Suprapubic skin (tissue), 4 donors: Measurements from ENCODE around the gene EYS. TPM values are rescaled to one million over a fixed set of nuclear protein-coding genes. Genes with fewer than 3 reads are reported as not detected.

Experiments
- DNase-seq, 2 donors: peaks; one replicate each; pipeline ENCODE4 v3.0.0-alpha.2; 2019; ENCODE audit warnings: low spot score in 2 of 2
- H3K27ac ChIP-seq: fragments of 200-600 bp; sonication (generic); one replicate; pipeline ENCODE4 v1.5.1; 2019
- H3K27me3 ChIP-seq: fragments of 200-600 bp; sonication (generic); one replicate; pipeline ENCODE4 v1.5.1; 2019
- H3K36me3 ChIP-seq: fragments of 200-600 bp; sonication (generic); one replicate; pipeline ENCODE4 v1.5.1; 2019
- H3K4me1 ChIP-seq: fragments of 200-600 bp; sonication (generic); one replicate; pipeline ENCODE4 v1.5.1; 2019
- H3K4me3 ChIP-seq: fragments of 200-600 bp; sonication (generic); one replicate; pipeline ENCODE4 v1.5.1; 2019; ENCODE audit warnings: mild to moderate bottlenecking
- H3K9me3 ChIP-seq: fragments of 200-600 bp; sonication (generic); one replicate; pipeline ENCODE4 v1.5.1; 2019
- EP300 ChIP-seq: sonication (generic); formaldehyde crosslinking; IDR thresholded peaks from one replicate; pipeline ENCODE4 v1.6.1; 2017; ENCODE audit warnings: antibody characterized with exemption
- POLR2A ChIP-seq, 2 donors: fragments of 450-650 bp; IDR thresholded peaks; one replicate each; pipeline ENCODE4 v1.6.1; 2017; ENCODE audit warnings: antibody characterized with exemption in 2 of 2, mild to moderate bottlenecking in 2 of 2, moderate library complexity in 2 of 2
- POLR2AphosphoS5 ChIP-seq, 3 donors: sonication (generic); formaldehyde crosslinking; IDR thresholded peaks; one replicate each; pipeline ENCODE4 v1.6.1; 2017; ENCODE audit warnings: antibody characterized with exemption in 3 of 3
- WGBS: methylation state at CpG from one replicate; pipeline ENCODE4 v1.1.5; 2018; 5-methylcytosine and 5-hydroxymethylcytosine counted together
- total RNA-seq, 4 donors: library from RNA; depleted of rRNA; stranded (reverse); fragments of >200 nt; gene quantifications; one replicate each; pipeline ENCODE4 v1.1.0, GENCODE V29; 2016
- TF ChIP-seq, protein P1 (sequence below), 2 donors: fragments of 200-600 bp in 1 of 2; fragments of 450-650 bp in 1 of 2; sonication (generic) in 1 of 2; IDR thresholded peaks; one replicate each; pipeline ENCODE4 v1.5.1; 2016 to 2019; ENCODE audit warnings: antibody characterized with exemption in 2 of 2, mild to moderate bottlenecking in 1 of 2, moderate library complexity in 1 of 2

Gene EYS
- total RNA-seq, 4 donors from 2014 or later, result not detected

- Histone ChIP-seq H3K9me3 (no peaks in the 10 kb centered on the region), H3K4me3 (no peak overlapping the region), H3K36me3 (no peaks in the 10 kb centered on the region), H3K27me3 (no peaks in the 10 kb centered on the region), H3K27ac (no peak overlapping the region), H3K4me1 (no peaks in the 10 kb centered on the region)
- 26% methylated on average over 4 of the region's 4 CpGs for WGBS
- TF ChIP-seq POLR2A (IDR thresholded peaks at IDR 0.05) (no peak), EP300 (no peak), POLR2AphosphoS5 (IDR thresholded peaks at IDR 0.05) (no peak)
- TF ChIP-seq, protein P1, sequence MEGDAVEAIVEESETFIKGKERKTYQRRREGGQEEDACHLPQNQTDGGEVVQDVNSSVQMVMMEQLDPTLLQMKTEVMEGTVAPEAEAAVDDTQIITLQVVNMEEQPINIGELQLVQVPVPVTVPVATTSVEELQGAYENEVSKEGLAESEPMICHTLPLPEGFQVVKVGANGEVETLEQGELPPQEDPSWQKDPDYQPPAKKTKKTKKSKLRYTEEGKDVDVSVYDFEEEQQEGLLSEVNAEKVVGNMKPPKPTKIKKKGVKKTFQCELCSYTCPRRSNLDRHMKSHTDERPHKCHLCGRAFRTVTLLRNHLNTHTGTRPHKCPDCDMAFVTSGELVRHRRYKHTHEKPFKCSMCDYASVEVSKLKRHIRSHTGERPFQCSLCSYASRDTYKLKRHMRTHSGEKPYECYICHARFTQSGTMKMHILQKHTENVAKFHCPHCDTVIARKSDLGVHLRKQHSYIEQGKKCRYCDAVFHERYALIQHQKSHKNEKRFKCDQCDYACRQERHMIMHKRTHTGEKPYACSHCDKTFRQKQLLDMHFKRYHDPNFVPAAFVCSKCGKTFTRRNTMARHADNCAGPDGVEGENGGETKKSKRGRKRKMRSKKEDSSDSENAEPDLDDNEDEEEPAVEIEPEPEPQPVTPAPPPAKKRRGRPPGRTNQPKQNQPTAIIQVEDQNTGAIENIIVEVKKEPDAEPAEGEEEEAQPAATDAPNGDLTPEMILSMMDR (IDR thresholded peaks at IDR 0.05), result no peak
- DNase-seq, result no peak
Observed at GRCh38 chr6:64774881-64775280, 932.1 kb downstream of the EYS start.

DNA sequence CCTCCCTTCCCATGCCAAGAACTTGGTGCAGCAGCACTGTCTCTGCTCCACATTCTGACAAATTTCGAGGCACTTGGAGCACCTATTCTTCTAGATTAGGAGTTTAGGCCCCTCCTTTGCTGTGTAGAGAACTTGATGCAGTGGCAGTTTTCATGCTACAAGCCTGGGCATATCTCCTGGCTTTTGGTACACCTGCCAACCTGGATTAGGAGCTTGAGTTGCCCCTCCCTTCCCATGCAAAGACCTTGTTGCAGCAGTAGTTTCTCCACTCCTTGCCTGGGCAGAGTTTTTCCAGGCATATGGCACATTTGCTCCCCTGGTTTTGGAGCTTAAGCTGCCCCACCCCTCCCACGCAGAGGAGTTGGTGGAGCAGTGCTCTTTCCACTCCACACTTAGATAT is 956.1 kb downstream of the EYS start:
- no peak for DNase-seq
- no peaks in the 10 kb centered on the region for H3K36me3 ChIP-seq
- no peaks in the 10 kb centered on the region for H3K9me3 ChIP-seq
- no peaks in the 10 kb centered on the region for H3K27me3 ChIP-seq
- H3K4me3 ChIP-seq, result no peak overlapping the region
- H3K27ac ChIP-seq, result no peak overlapping the region
- TF ChIP-seq POLR2A (IDR thresholded peaks at IDR 0.05) (no peak), POLR2AphosphoS5 (IDR thresholded peaks at IDR 0.05) (no peak), EP300 (no peak)
- TF ChIP-seq, protein P1 (IDR thresholded peaks at IDR 0.05), result no peak
- 21% methylated on average over 2 of the region's 2 CpGs for WGBS
- H3K4me1 ChIP-seq, result no peaks in the 10 kb centered on the region

- 93% methylated on average over 1 of the region's 1 CpG for WGBS
- Histone ChIP-seq H3K4me1 (no peaks in the 10 kb centered on the region), H3K4me3 (no peak overlapping the region), H3K36me3 (no peaks in the 10 kb centered on the region), H3K27me3 (no peaks in the 10 kb centered on the region), H3K27ac (no peak overlapping the region), H3K9me3 (peaks cover 5% of the 10 kb centered on the region)
- TF ChIP-seq, protein P1 (IDR thresholded peaks at IDR 0.05), result no peak
- no peak for TF ChIP-seq POLR2AphosphoS5 (IDR thresholded peaks at IDR 0.05)
- no peak for TF ChIP-seq POLR2A (IDR thresholded peaks at IDR 0.05)
- TF ChIP-seq EP300, result no peak
- no peak for DNase-seq
Observed at GRCh38 chr6:64737418-64737817, 969.6 kb downstream of the EYS start.

- 72% methylated on average over 4 of the region's 4 CpGs for WGBS
- H3K4me1 ChIP-seq, result no peaks in the 10 kb centered on the region
- peaks cover 5% of the 10 kb centered on the region for H3K9me3 ChIP-seq
- no peaks in the 10 kb centered on the region for H3K27me3 ChIP-seq
- TF ChIP-seq POLR2AphosphoS5 (IDR thresholded peaks at IDR 0.05), result no peak
- no peak for TF ChIP-seq POLR2A (IDR thresholded peaks at IDR 0.05)
- TF ChIP-seq, protein P1 (IDR thresholded peaks at IDR 0.05), result no peak
- H3K4me3 ChIP-seq, result no peak overlapping the region
- DNase-seq, result no peak
- H3K36me3 ChIP-seq, result no peaks in the 10 kb centered on the region
- no peak overlapping the region for H3K27ac ChIP-seq
Observed at GRCh38 chr6:64736421-64736950, 970.5 kb downstream of the EYS start.

- no peak for DNase-seq
- Histone ChIP-seq H3K4me3 (no peak overlapping the region), H3K36me3 (no peaks in the 10 kb centered on the region), H3K4me1 (no peaks in the 10 kb centered on the region), H3K9me3 (peaks cover 5% of the 10 kb centered on the region), H3K27ac (no peak overlapping the region), H3K27me3 (no peaks in the 10 kb centered on the region)
- TF ChIP-seq POLR2A (IDR thresholded peaks at IDR 0.05) (no peak), EP300 (no peak)
- TF ChIP-seq, protein P1 (IDR thresholded peaks at IDR 0.05), result no peak
- WGBS, result 93% methylated on average over 4 of the region's 4 CpGs
Observed at GRCh38 chr6:64733433-64733832, 973.6 kb downstream of the EYS start.
